K562 (cell line): ENCODE results near the gene ZNF790. TPM values are rescaled to one million over a fixed set of nuclear protein-coding genes. Genes with fewer than 3 reads are reported as not detected.

Experiments
- FOXK1 ChIP-seq: sonication (generic); formaldehyde crosslinking; IDR thresholded peaks from 2 replicates; pipeline ENCODE4 v1.8.0; 2022; ENCODE audit warnings: missing genetic modification reagents, mild to moderate bottlenecking, borderline replicate concordance
- HMGN3 ChIP-seq: IDR thresholded peaks from 2 replicates; pipeline ENCODE4 v1.6.1; 2011; ENCODE audit warnings: borderline replicate concordance, low read depth, mild to moderate bottlenecking, mixed read lengths, low read length; ENCODE audit not compliant: insufficient read length; ENCODE audit errors: extremely low read depth
- HNRNPUL1 ChIP-seq: fragments of 200-400 bp; formaldehyde crosslinking; IDR thresholded peaks from 2 replicates; pipeline ENCODE4 v1.6.1; 2017; ENCODE audit warnings: low read length
- KAT7 ChIP-seq: sonication (generic); formaldehyde crosslinking; IDR thresholded peaks from 2 replicates; pipeline ENCODE4 v1.8.0; 2022; ENCODE audit warnings: missing genetic modification reagents, mild to moderate bottlenecking, borderline replicate concordance
- MTA2 ChIP-seq: fragments of 450-650 bp; IDR thresholded peaks from 2 replicates; pipeline ENCODE4 v1.6.1; 2016; ENCODE audit warnings: low read depth
- POLR2B ChIP-seq: fragments of 450-650 bp; IDR thresholded peaks from 2 replicates; pipeline ENCODE4 v1.6.1; 2018; ENCODE audit warnings: low read depth; ENCODE audit not compliant: partially characterized antibody
- POLR2H ChIP-seq: IDR thresholded peaks from 2 replicates; pipeline ENCODE4 v1.6.1; 2016; ENCODE audit warnings: missing genetic modification characterization, low read depth, mild to moderate bottlenecking, control low read depth, missing compliant biosample characterization, moderate library complexity
- PRMT5 ChIP-seq: sonication (generic); formaldehyde crosslinking; IDR thresholded peaks from 2 replicates; pipeline ENCODE4 v1.5.0; 2020; ENCODE audit warnings: missing genetic modification reagents
- SMAD4 ChIP-seq: fragments of 250-450 bp; sonication (Bioruptor Pico); conservative IDR thresholded peaks from 2 replicates; pipeline ENCODE4 v1.8.0; 2021; ENCODE audit warnings: inconsistent platforms, mild to moderate bottlenecking, moderate library complexity
- ZNF3 ChIP-seq: fragments of 250-450 bp; sonication (Bioruptor Pico); IDR thresholded peaks from 2 replicates; pipeline ENCODE4 v1.5.0; 2021; ENCODE audit warnings: mild to moderate bottlenecking, moderate library complexity
- ZNF830 ChIP-seq: fragments of 250-450 bp; sonication (Bioruptor Pico); IDR thresholded peaks from 2 replicates; pipeline ENCODE4 v1.5.0; 2021; ENCODE audit warnings: mild to moderate bottlenecking
- polyA plus RNA-seq, 8 experiments: library from polyadenylated mRNA; depleted of rRNA in 4 of 8; stranded (reverse) in 5 of 8; unstranded in 3 of 8; fragments of >200 nt; fragmentation: Nextera tagmentation in 2 of 8; fragmentation: Illumina TruSeq in 1 of 8; extraction: Ambion mirVana in 2 of 8; extraction: Trizol in 1 of 8; gene quantifications; 2 replicates each; pipeline versions ENCODE4 v1.2.1 to v1.2.3, GENCODE V29; 2011 to 2014; ENCODE audit warnings: inconsistent platforms in 1 of 8, missing spikeins in 1 of 8
- total RNA-seq, 7 experiments: library from RNA; depleted of rRNA in 6 of 7; stranded (reverse); fragments of >200 nt in 6 of 7; fragmentation: Illumina TruSeq in 2 of 7; extraction: Trizol in 2 of 7; gene quantifications; 2 replicates each; pipeline versions ENCODE4 v1.2.1 to v1.2.3, GENCODE V29; 2011 to 2021; ENCODE audit warnings: low replicate concordance in 1 of 7
- TF ChIP-seq, protein P1 (sequence below), 3 experiments: IDR thresholded peaks in 2 of 3; conservative IDR thresholded peaks in 1 of 3; 2 replicates each; pipeline ENCODE4 v1.5.1; 2011 to 2012; ENCODE audit warnings: low read length in 3 of 3, mild to moderate bottlenecking in 3 of 3, control low read depth in 2 of 3, improper control_type of control experiment in 1 of 3, inconsistent platforms in 1 of 3, low read depth in 1 of 3, mixed read lengths in 1 of 3, moderate library complexity in 1 of 3; ENCODE audit not compliant: insufficient read depth in 2 of 3
- TF ChIP-seq, protein P2 (sequence below): fragments of 450-650 bp; IDR thresholded peaks from 2 replicates; pipeline ENCODE4 v1.6.1; 2016; ENCODE audit warnings: antibody characterized with exemption
- TF ChIP-seq, protein P3 (sequence below): fragments of 250-450 bp; sonication (Bioruptor Pico); IDR thresholded peaks from 2 replicates; pipeline ENCODE4 v1.8.0; 2022; ENCODE audit warnings: moderate library complexity, mild to moderate bottlenecking, inconsistent platforms
- TF ChIP-seq, protein P4 (sequence below): fragments of 250-450 bp; sonication (Bioruptor Pico); IDR thresholded peaks from 2 replicates; pipeline ENCODE4 v1.5.1; 2021; ENCODE audit warnings: mild to moderate bottlenecking
- TF ChIP-seq, protein P5 (sequence below): fragments of 200-800 bp; sonication (Bioruptor generic); IDR thresholded peaks from 2 replicates; pipeline ENCODE4 v1.6.1; 2017; ENCODE audit warnings: missing genetic modification characterization, missing compliant biosample characterization
- TF ChIP-seq, protein P6 (sequence below): sonication (generic); formaldehyde crosslinking; IDR thresholded peaks from 2 replicates; pipeline ENCODE4 v1.8.1; 2022; ENCODE audit warnings: missing genetic modification reagents

Gene ZNF790
- total and polyA plus RNA-seq, 9 of the 15 experiments (the other 6 are each of a cell fraction or from before 2014, with no cell fraction given): 0.33 to 1.7 (median 0.53) TPM

DNA sequence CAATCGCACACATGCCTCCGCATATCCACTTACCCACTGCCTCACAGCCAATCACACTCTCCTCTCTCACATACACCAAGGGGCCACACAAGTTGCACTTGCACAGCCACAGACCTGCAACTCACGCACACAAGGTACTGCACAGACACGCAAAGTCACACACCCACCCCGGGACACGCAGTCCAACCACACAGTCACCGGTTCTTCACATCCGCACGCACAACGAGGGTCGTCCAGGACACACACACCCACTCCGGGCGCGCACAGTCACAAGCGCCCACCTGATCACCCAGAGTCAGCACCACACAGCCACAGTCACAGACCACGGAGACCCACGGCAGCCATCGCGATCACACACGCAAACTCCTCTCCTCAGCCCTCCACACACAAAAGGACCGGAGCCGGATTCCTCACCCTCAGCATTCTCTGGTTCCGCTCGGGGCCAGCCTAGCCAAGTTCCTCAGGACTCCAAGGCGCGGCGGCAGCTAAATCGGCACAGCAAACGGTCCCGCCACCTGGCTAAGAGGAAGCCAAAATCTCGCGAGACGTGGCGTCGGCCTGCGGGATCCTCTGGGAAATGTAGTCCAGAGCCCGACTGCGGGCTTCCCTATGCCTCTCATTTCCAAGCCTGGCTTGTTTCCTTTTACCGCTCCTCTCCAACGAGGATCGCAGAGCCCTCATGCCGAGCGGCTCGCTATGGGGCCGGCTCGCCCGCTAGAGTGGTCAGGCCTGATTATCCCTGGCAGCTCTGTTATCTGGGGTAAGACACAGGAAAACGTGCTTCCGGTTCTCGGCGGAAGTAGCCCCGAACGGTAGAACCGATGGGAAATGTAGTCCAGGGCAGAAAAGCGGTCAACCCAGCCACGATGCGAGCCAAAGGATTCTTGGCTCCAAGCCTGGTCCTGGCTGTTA lies 65.6 kb downstream of the ZNF790 start, which contains the start of gene ZNF850 (continued):
- TF ChIP-seq, protein P1, sequence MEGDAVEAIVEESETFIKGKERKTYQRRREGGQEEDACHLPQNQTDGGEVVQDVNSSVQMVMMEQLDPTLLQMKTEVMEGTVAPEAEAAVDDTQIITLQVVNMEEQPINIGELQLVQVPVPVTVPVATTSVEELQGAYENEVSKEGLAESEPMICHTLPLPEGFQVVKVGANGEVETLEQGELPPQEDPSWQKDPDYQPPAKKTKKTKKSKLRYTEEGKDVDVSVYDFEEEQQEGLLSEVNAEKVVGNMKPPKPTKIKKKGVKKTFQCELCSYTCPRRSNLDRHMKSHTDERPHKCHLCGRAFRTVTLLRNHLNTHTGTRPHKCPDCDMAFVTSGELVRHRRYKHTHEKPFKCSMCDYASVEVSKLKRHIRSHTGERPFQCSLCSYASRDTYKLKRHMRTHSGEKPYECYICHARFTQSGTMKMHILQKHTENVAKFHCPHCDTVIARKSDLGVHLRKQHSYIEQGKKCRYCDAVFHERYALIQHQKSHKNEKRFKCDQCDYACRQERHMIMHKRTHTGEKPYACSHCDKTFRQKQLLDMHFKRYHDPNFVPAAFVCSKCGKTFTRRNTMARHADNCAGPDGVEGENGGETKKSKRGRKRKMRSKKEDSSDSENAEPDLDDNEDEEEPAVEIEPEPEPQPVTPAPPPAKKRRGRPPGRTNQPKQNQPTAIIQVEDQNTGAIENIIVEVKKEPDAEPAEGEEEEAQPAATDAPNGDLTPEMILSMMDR (IDR thresholded peaks at IDR 0.05 in 2 of 3, conservative IDR thresholded peaks at IDR 0.05 in 1 of 3; ENCODE audit: insufficient read depth in 2 of 3, low read depth in 1 of 3, low read length in 3 of 3): peak in 1 of 3 experiments; percentile 11; a peak in 2 of 6 replicates
- TF ChIP-seq KAT7 (CRISPR knock-in tag) (no peak), ZNF3 (CRISPR knock-in tag) (no peak), POLR2B (peak; percentile 76), HMGN3 (no peak), MTA2 (no peak), PRMT5 (CRISPR knock-in tag) (no peak), HNRNPUL1 (no peak), ZNF830 (CRISPR knock-in tag) (no peak), SMAD4 (CRISPR knock-in tag) (no peak), POLR2H (tag) (no peak; the same call in 1 of the 2 replicates), FOXK1 (CRISPR knock-in tag) (no peak)
- TF ChIP-seq, protein P2, sequence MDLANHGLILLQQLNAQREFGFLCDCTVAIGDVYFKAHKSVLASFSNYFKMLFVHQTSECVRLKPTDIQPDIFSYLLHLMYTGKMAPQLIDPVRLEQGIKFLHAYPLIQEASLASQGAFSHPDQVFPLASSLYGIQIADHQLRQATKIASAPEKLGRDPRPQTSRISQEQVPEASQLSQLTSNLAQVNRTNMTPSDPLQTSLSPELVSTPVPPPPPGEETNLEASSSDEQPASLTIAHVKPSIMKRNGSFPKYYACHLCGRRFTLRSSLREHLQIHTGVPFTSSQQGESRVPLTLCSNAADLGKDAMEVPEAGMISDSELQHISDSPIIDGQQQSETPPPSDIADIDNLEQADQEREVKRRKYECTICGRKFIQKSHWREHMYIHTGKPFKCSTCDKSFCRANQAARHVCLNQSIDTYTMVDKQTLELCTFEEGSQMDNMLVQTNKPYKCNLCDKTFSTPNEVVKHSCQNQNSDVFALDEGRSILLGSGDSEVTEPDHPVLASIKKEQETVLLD: no peak
- TF ChIP-seq, protein P3, sequence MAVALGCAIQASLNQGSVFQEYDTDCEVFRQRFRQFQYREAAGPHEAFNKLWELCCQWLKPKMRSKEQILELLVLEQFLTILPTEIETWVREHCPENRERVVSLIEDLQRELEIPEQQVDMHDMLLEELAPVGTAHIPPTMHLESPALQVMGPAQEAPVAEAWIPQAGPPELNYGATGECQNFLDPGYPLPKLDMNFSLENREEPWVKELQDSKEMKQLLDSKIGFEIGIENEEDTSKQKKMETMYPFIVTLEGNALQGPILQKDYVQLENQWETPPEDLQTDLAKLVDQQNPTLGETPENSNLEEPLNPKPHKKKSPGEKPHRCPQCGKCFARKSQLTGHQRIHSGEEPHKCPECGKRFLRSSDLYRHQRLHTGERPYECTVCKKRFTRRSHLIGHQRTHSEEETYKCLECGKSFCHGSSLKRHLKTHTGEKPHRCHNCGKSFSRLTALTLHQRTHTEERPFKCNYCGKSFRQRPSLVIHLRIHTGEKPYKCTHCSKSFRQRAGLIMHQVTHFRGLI (CRISPR knock-in tag): no peak
- TF ChIP-seq, protein P4, sequence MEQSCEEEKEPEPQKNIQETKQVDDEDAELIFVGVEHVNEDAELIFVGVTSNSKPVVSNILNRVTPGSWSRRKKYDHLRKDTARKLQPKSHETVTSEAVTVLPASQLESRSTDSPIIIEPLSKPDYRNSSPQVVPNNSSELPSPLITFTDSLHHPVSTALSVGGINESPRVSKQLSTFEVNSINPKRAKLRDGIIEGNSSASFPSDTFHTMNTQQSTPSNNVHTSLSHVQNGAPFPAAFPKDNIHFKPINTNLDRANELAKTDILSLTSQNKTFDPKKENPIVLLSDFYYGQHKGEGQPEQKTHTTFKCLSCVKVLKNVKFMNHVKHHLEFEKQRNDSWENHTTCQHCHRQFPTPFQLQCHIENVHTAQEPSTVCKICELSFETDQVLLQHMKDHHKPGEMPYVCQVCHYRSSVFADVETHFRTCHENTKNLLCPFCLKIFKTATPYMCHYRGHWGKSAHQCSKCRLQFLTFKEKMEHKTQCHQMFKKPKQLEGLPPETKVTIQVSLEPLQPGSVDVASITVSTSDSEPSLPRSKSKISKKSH: no peak
- TF ChIP-seq, protein P5, sequence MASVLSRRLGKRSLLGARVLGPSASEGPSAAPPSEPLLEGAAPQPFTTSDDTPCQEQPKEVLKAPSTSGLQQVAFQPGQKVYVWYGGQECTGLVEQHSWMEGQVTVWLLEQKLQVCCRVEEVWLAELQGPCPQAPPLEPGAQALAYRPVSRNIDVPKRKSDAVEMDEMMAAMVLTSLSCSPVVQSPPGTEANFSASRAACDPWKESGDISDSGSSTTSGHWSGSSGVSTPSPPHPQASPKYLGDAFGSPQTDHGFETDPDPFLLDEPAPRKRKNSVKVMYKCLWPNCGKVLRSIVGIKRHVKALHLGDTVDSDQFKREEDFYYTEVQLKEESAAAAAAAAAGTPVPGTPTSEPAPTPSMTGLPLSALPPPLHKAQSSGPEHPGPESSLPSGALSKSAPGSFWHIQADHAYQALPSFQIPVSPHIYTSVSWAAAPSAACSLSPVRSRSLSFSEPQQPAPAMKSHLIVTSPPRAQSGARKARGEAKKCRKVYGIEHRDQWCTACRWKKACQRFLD: no peak
- TF ChIP-seq, protein P6, sequence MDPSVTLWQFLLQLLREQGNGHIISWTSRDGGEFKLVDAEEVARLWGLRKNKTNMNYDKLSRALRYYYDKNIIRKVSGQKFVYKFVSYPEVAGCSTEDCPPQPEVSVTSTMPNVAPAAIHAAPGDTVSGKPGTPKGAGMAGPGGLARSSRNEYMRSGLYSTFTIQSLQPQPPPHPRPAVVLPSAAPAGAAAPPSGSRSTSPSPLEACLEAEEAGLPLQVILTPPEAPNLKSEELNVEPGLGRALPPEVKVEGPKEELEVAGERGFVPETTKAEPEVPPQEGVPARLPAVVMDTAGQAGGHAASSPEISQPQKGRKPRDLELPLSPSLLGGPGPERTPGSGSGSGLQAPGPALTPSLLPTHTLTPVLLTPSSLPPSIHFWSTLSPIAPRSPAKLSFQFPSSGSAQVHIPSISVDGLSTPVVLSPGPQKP (CRISPR knock-in tag): no peak
